Loucy (cell line): ENCODE data around the gene ATP10B.

Experiments used
- H2AFZ ChIP-seq: fragments of 200-600 bp; sonication (generic); 2 replicates; pipeline ENCODE4 v1.6.0; 2016; ENCODE audit warnings: antibody characterized with exemption, mild to moderate bottlenecking, low read length, moderate library complexity
- H3F3A ChIP-seq: fragments of 200-600 bp; 2 replicates; pipeline ENCODE4 v1.6.0; 2016; ENCODE audit warnings: antibody characterized with exemption, low read depth, mild to moderate bottlenecking
- H3K27me3 ChIP-seq: fragments of 200-600 bp; sonication (generic); 2 replicates; pipeline ENCODE4 v1.6.1; 2014; ENCODE audit warnings: low read length, mild to moderate bottlenecking; ENCODE audit not compliant: insufficient read depth, poor library complexity, severe bottlenecking
- H3K36me3 ChIP-seq: fragments of 200-600 bp; sonication (generic); 2 replicates; pipeline ENCODE4 v1.6.1; 2016; ENCODE audit warnings: low read length; ENCODE audit not compliant: insufficient read depth
- H3K4me1 ChIP-seq: fragments of 200-600 bp; sonication (generic); 2 replicates; pipeline ENCODE4 v1.5.1; 2014; ENCODE audit warnings: low read length, mild to moderate bottlenecking; ENCODE audit not compliant: insufficient read depth, poor library complexity, severe bottlenecking
- H3K4me2 ChIP-seq: fragments of 200-600 bp; sonication (generic); 2 replicates; pipeline ENCODE4 v1.6.0; 2014; ENCODE audit warnings: antibody characterized with exemption, low read length, low read depth, mild to moderate bottlenecking; ENCODE audit not compliant: poor library complexity, severe bottlenecking
- H3K4me3 ChIP-seq: fragments of 200-600 bp; sonication (generic); 2 replicates; pipeline ENCODE4 v1.5.1; 2014; ENCODE audit warnings: low read length, mild to moderate bottlenecking, mixed read lengths; ENCODE audit not compliant: poor library complexity, severe bottlenecking
- H3K79me2 ChIP-seq: fragments of 200-600 bp; sonication (generic); 2 replicates; pipeline ENCODE4 v1.6.1; 2014; ENCODE audit warnings: low read length; ENCODE audit not compliant: insufficient read depth
- H3K9ac ChIP-seq: fragments of 200-600 bp; sonication (generic); 2 replicates; pipeline ENCODE4 v1.6.0; 2014; ENCODE audit warnings: mild to moderate bottlenecking, low read depth, low read length, moderate library complexity; ENCODE audit not compliant: poor library complexity, severe bottlenecking
- H3K9me2 ChIP-seq: fragments of 200-600 bp; sonication (generic); replicated peaks from 2 replicates; pipeline ENCODE4 v1.6.1; 2016; ENCODE audit warnings: low read depth, low read length, mixed read lengths
- H3K9me3 ChIP-seq: fragments of 200-600 bp; sonication (generic); 2 replicates; pipeline ENCODE4 v1.6.1; 2014; ENCODE audit warnings: mild to moderate bottlenecking, antibody characterized with exemption, low read length, low read depth; ENCODE audit not compliant: insufficient read depth
- H4K20me1 ChIP-seq: fragments of 200-600 bp; sonication (generic); 2 replicates; pipeline ENCODE4 v1.6.0; 2014; ENCODE audit warnings: antibody characterized with exemption, low read length, mild to moderate bottlenecking; ENCODE audit not compliant: insufficient read depth, poor library complexity, severe bottlenecking
- EZH2phosphoT487 ChIP-seq: fragments of 200-600 bp; IDR thresholded peaks from 2 replicates; pipeline ENCODE4 v1.6.1; 2018; ENCODE audit warnings: antibody characterized with exemption, mild to moderate bottlenecking, moderate library complexity, borderline replicate concordance
- TF ChIP-seq, protein P1 (sequence below): fragments of 200-600 bp; sonication (generic); conservative IDR thresholded peaks from 2 replicates; pipeline ENCODE4 v1.5.1; 2014; ENCODE audit warnings: mild to moderate bottlenecking, antibody characterized with exemption, low read length

Gene ATP10B

GRCh38 chr5:160523502-160524163 is 328.4 kb downstream of the ATP10B start:
- Histone ChIP-seq H3K36me3 (no peaks in the 10 kb centered on the region), H3F3A (no peaks in the 10 kb centered on the region), H3K9me3 (no peaks in the 10 kb centered on the region), H3K4me3 (no peak overlapping the region), H3K4me1 (no peaks in the 10 kb centered on the region), H3K27me3 (no peaks in the 10 kb centered on the region), H4K20me1 (no peaks in the 10 kb centered on the region), H3K9ac (no peak overlapping the region), H3K4me2 (no peak overlapping the region), H3K9me2 (no peaks in the 10 kb centered on the region), H3K79me2 (no peaks in the 10 kb centered on the region), H2AFZ (no peak overlapping the region)
- no peak for TF ChIP-seq EZH2phosphoT487
- TF ChIP-seq, protein P1, sequence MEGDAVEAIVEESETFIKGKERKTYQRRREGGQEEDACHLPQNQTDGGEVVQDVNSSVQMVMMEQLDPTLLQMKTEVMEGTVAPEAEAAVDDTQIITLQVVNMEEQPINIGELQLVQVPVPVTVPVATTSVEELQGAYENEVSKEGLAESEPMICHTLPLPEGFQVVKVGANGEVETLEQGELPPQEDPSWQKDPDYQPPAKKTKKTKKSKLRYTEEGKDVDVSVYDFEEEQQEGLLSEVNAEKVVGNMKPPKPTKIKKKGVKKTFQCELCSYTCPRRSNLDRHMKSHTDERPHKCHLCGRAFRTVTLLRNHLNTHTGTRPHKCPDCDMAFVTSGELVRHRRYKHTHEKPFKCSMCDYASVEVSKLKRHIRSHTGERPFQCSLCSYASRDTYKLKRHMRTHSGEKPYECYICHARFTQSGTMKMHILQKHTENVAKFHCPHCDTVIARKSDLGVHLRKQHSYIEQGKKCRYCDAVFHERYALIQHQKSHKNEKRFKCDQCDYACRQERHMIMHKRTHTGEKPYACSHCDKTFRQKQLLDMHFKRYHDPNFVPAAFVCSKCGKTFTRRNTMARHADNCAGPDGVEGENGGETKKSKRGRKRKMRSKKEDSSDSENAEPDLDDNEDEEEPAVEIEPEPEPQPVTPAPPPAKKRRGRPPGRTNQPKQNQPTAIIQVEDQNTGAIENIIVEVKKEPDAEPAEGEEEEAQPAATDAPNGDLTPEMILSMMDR, result no peak

- H3K4me2 ChIP-seq, result no peak overlapping the region
- H3K36me3 ChIP-seq, result no peaks in the 10 kb centered on the region
- no peaks in the 10 kb centered on the region for H3K9me3 ChIP-seq
- H3K27me3 ChIP-seq, result no peaks in the 10 kb centered on the region
- H3K9ac ChIP-seq, result no peak overlapping the region
- H3K9me2 ChIP-seq, result no peaks in the 10 kb centered on the region
- no peaks in the 10 kb centered on the region for H4K20me1 ChIP-seq
- no peaks in the 10 kb centered on the region for H3K79me2 ChIP-seq
- TF ChIP-seq EZH2phosphoT487, result no peak
- TF ChIP-seq, protein P1, result no peak
- H3K4me1 ChIP-seq, result no peaks in the 10 kb centered on the region
- no peak overlapping the region for H2AFZ ChIP-seq
- H3K4me3 ChIP-seq, result no peak overlapping the region
- no peaks in the 10 kb centered on the region for H3F3A ChIP-seq
Observed at GRCh38 chr5:160521392-160521663, 330.7 kb downstream of the ATP10B start.

- H3K9me3 ChIP-seq, result no peaks in the 10 kb centered on the region
- no peak overlapping the region for H3K4me3 ChIP-seq
- H3K27me3 ChIP-seq, result no peaks in the 10 kb centered on the region
- no peak for TF ChIP-seq EZH2phosphoT487
- TF ChIP-seq, protein P1, result no peak
- H3K4me2 ChIP-seq, result no peak overlapping the region
- H4K20me1 ChIP-seq, result no peaks in the 10 kb centered on the region
- no peaks in the 10 kb centered on the region for H3K4me1 ChIP-seq
- no peak overlapping the region for H2AFZ ChIP-seq
- no peak overlapping the region for H3K9ac ChIP-seq
- no peaks in the 10 kb centered on the region for H3F3A ChIP-seq
- H3K9me2 ChIP-seq, result no peaks in the 10 kb centered on the region
- no peaks in the 10 kb centered on the region for H3K79me2 ChIP-seq
- H3K36me3 ChIP-seq, result no peaks in the 10 kb centered on the region
Observed at GRCh38 chr5:160520609-160521391, 331.2 kb downstream of the ATP10B start.
